ENCODE results near the gene USP31. TPM values are rescaled to one million over a fixed set of nuclear protein-coding genes. Genes with fewer than 3 reads are reported as not detected.

The USP31 gene
- total RNA-seq, 4 donors from 2014 or later: 6.0 to 8.3 (median 7.1) TPM

GRCh38 chr16:23025692-23026307, 123.5 kb downstream of the USP31 start:
- Histone ChIP-seq H3K27ac (no peak overlapping the region), H3K4me1 (no peaks in the 10 kb centered on the region), H3K27me3 (peaks cover 9% of the 10 kb centered on the region), H3K9me3 (no peaks in the 10 kb centered on the region), H3K36me3 (no peaks in the 10 kb centered on the region), H3K4me3 (no peak overlapping the region)
- WGBS, 2 donors (ENCODE audit: low coverage in 1 of 2): 45 to 56% methylated on average over 4 of the region's 4 CpGs
- in situ Hi-C loops (cut with MboI; ENCODE audit: low pct_ligation_motif_present in 1 of 4, low pct_unique_long_range_greater_than_20kb in 1 of 4, low sequenced_read_pairs in 3 of 4) (no loop called here), intact Hi-C loops (cut with DNase I; ENCODE audit: low total_unique reads) (no loop called here)
- TF ChIP-seq POLR2AphosphoS5 (IDR thresholded peaks at IDR 0.05) (no peak), POLR2A (IDR thresholded peaks at IDR 0.05) (no peak), CTCF (IDR thresholded peaks at IDR 0.05) (no peak), EP300 (IDR thresholded peaks at IDR 0.05; ENCODE audit: low read depth) (no peak)
- DNase-seq: no peak

GRCh38 chr16:23024044-23024443, 125.2 kb downstream of the USP31 start:
- H3K9me3 ChIP-seq: no peaks in the 10 kb centered on the region
- WGBS, 2 donors (ENCODE audit: low coverage in 1 of 2): 47 to 62% methylated on average over 4 of the region's 4 CpGs
- intact Hi-C loops (cut with DNase I; ENCODE audit: low total_unique reads) (no loop called here), in situ Hi-C loops (cut with MboI; ENCODE audit: low pct_ligation_motif_present in 1 of 4, low pct_unique_long_range_greater_than_20kb in 1 of 4, low sequenced_read_pairs in 3 of 4) (no loop called here)
- H3K4me3 ChIP-seq: no peak overlapping the region
- peaks cover 7% of the 10 kb centered on the region for H3K27me3 ChIP-seq
- H3K27ac ChIP-seq: no peak overlapping the region
- no peaks in the 10 kb centered on the region for H3K36me3 ChIP-seq
- no peaks in the 10 kb centered on the region for H3K4me1 ChIP-seq
- TF ChIP-seq CTCF (IDR thresholded peaks at IDR 0.05) (no peak), POLR2A (IDR thresholded peaks at IDR 0.05) (no peak), EP300 (IDR thresholded peaks at IDR 0.05; ENCODE audit: low read depth) (no peak), POLR2AphosphoS5 (IDR thresholded peaks at IDR 0.05) (no peak)
- DNase-seq: no peak

DNA sequence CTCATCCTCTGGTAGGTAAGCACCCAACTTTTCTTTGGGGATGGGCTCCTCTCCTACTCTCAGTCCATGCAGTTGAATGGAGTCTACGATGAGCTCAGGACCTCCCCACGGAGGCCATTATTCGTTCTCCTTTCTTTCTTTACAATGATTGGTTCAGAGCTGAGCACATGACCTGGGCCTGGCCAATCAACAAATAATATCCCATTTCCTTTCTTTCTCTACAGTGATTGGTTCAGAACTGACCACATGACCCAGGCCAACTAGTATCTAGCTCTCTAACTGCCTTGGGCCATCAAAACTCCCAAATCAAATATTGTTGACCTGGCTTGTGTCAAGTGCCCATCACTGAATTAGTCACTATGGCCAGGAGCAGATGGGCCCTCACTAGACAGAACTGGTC, 129.2 kb downstream of the USP31 start:
- Histone ChIP-seq H3K4me3 (no peak overlapping the region), H3K9me3 (no peaks in the 10 kb centered on the region), H3K4me1 (peaks cover 0 to 11% (median 2%) of the 10 kb centered on the region in 4 donors), H3K36me3 (no peaks in the 10 kb centered on the region), H3K27ac (no peak overlapping the region), H3K27me3 (no peaks in the 10 kb centered on the region)
- 99% methylated on average over 3 of the region's 3 CpGs; no CpG with 5 or more reads in 1 of the 2 donors for WGBS, 2 donors (ENCODE audit: low coverage in 1 of 2)
- intact Hi-C loops (cut with DNase I; ENCODE audit: low total_unique reads): no loop called here
- no peak for DNase-seq
- no peak for TF ChIP-seq EP300 (IDR thresholded peaks at IDR 0.05; ENCODE audit: low read depth)
- TF ChIP-seq POLR2AphosphoS5 (IDR thresholded peaks at IDR 0.05): no peak
- no peak for TF ChIP-seq CTCF (IDR thresholded peaks at IDR 0.05)
- TF ChIP-seq POLR2A (IDR thresholded peaks at IDR 0.05): no peak
- in situ Hi-C loops (cut with MboI; ENCODE audit: low pct_ligation_motif_present in 1 of 4, low pct_unique_long_range_greater_than_20kb in 1 of 4, low sequenced_read_pairs in 3 of 4): no loop called here

DNA sequence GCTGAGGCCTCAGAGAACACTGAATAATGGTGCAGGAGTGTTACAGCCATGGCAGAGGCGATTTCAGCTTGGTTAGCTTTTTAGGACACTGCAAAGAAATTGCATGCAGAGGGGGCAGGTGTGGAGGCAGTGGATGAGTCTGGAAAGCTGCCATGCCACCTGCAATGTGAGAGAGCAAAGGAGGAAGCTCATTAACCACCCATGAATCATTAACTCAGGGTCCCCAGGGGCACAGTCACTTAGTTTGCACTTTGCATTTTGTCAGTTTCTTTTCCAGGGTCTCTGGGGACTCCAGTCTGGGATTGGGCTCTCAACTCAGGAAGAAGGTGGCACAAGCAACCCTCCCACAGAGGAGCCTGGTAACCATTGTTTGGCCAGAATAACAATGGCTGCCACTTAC, 132.9 kb downstream of the USP31 start:
- Histone ChIP-seq H3K27ac (no peak overlapping the region), H3K4me1 (peaks cover 0 to 11% (median 2%) of the 10 kb centered on the region in 4 donors), H3K4me3 (no peak overlapping the region), H3K9me3 (no peaks in the 10 kb centered on the region), H3K36me3 (no peaks in the 10 kb centered on the region), H3K27me3 (no peaks in the 10 kb centered on the region)
- intact Hi-C loops (cut with DNase I; ENCODE audit: low total_unique reads): no loop called here
- TF ChIP-seq CTCF (IDR thresholded peaks at IDR 0.05) (no peak), POLR2A (IDR thresholded peaks at IDR 0.05) (no peak), POLR2AphosphoS5 (IDR thresholded peaks at IDR 0.05) (no peak), EP300 (IDR thresholded peaks at IDR 0.05; ENCODE audit: low read depth) (no peak)
- peak; percentile 29 for DNase-seq
- 38% methylated on average over 1 of the region's 1 CpG; no CpG with 5 or more reads in 1 of the 2 donors for WGBS, 2 donors (ENCODE audit: low coverage in 1 of 2)
- in situ Hi-C loops (cut with MboI; ENCODE audit: low pct_ligation_motif_present in 1 of 4, low pct_unique_long_range_greater_than_20kb in 1 of 4, low sequenced_read_pairs in 3 of 4): no loop called here
